CD4-positive, CD25-positive, alpha-beta regulatory T cell (primary cell): Measurements from ENCODE around the gene ZNF77. TPM values are rescaled to one million over a fixed set of nuclear protein-coding genes. Genes with fewer than 3 reads are reported as not detected.
"Not testable (repeated sequence)": the region's sequence is repeated elsewhere in the genome, so short reads cannot be mapped to it uniquely, and the experiment has no call there.

Source experiments
- ATAC-seq, 2 donors: fragments of 150-1000 bp; cut with Tn5 transposase; one replicate each; pipeline ENCODE4 v1.10.0; 2021; ENCODE audit warnings: low read depth in 2 of 2, moderate number of reproducible peaks in 2 of 2, moderate library complexity in 1 of 2
- DNase-seq, 3 donors: peaks; one replicate each; pipeline versions ENCODE4 v3.0.0 to v3.0.0-alpha.2; 2012 to 2022; ENCODE audit warnings: mixed read lengths in 1 of 3
- H3K27ac ChIP-seq: one replicate; pipeline ENCODE4 v1.7.0; 2013; ENCODE audit warnings: mild to moderate bottlenecking, low read length; ENCODE audit not compliant: insufficient read depth, poor library complexity, severe bottlenecking
- H3K27me3 ChIP-seq: one replicate; pipeline ENCODE4 v1.7.0; 2013; ENCODE audit warnings: low read length; ENCODE audit not compliant: control insufficient read depth, insufficient read depth
- H3K36me3 ChIP-seq: one replicate; pipeline ENCODE4 v1.7.0; 2013; ENCODE audit warnings: mild to moderate bottlenecking, low read length, moderate library complexity; ENCODE audit not compliant: control insufficient read depth, insufficient read depth
- H3K4me1 ChIP-seq: 2 replicates; pipeline ENCODE4 v1.7.0; 2013; ENCODE audit warnings: mild to moderate bottlenecking, low read length; ENCODE audit not compliant: insufficient read depth, control insufficient read depth, poor library complexity, severe bottlenecking
- H3K4me3 ChIP-seq: one replicate; pipeline ENCODE4 v1.7.0; 2013; ENCODE audit warnings: low read depth, mild to moderate bottlenecking, low read length, moderate library complexity
- H3K9me3 ChIP-seq, 2 experiments: 1 replicate in 1 of 2; 2 replicates in 1 of 2; pipeline ENCODE4 v1.7.0; 2013; ENCODE audit warnings: low read length in 2 of 2, mild to moderate bottlenecking in 1 of 2, moderate library complexity in 1 of 2; ENCODE audit not compliant: control insufficient read depth in 2 of 2
- H3K27ac Mint-ChIP-seq, 3 donors: one replicate each; pipeline ENCODE4 v1.8.0; 2020 to 2022; ENCODE audit warnings: mild to moderate bottlenecking in 3 of 3, mixed read lengths in 3 of 3, moderate library complexity in 2 of 3
- H3K27me3 Mint-ChIP-seq: one replicate; pipeline ENCODE4 v1.8.0; 2022; ENCODE audit warnings: mild to moderate bottlenecking, mixed read lengths
- H3K36me3 Mint-ChIP-seq: one replicate; pipeline ENCODE4 v1.8.0; 2020; ENCODE audit warnings: mixed read lengths
- H3K4me1 Mint-ChIP-seq, 4 donors: one replicate each; pipeline ENCODE4 v1.8.0; 2020 to 2022; ENCODE audit warnings: mixed read lengths in 4 of 4, mild to moderate bottlenecking in 1 of 4
- H3K4me3 Mint-ChIP-seq, 4 donors: one replicate each; pipeline ENCODE4 v1.8.0; 2020 to 2022; ENCODE audit warnings: mild to moderate bottlenecking in 4 of 4, mixed read lengths in 4 of 4, moderate library complexity in 3 of 4
- H3K9me3 Mint-ChIP-seq, 7 donors: one replicate each; pipeline ENCODE4 v1.8.0; 2020 to 2022; ENCODE audit warnings: mixed read lengths in 7 of 7, mild to moderate bottlenecking in 3 of 7, moderate library complexity in 2 of 7
- polyA plus RNA-seq, 4 donors: library from polyadenylated mRNA; unstranded; fragments of 300-500 nt; fragmentation: Illumina TruSeq; gene quantifications; one replicate each; pipeline ENCODE4 v1.2.3, GENCODE V29; 2021
- total RNA-seq: library from RNA; stranded (reverse); gene quantifications from one replicate; pipeline ENCODE4 v1.2.3, GENCODE V29; 2022

Gene ZNF77
- total and polyA plus RNA-seq, 5 donors from 2014 or later: 0.48 to 3.0 (median 2.4) TPM

- H3K27me3 ChIP-seq: no peaks in the 10 kb centered on the region
- DNase-seq (no peak), ATAC-seq (no peak)
- no peak overlapping the region for H3K4me3 ChIP-seq
- H3K9me3 Mint-ChIP-seq: no peaks in the 10 kb centered on the region
- no peaks in the 10 kb centered on the region for H3K36me3 Mint-ChIP-seq
- peaks cover 0 to under 1% (median 0%) of the 10 kb centered on the region in 4 donors for H3K4me1 Mint-ChIP-seq
- H3K36me3 ChIP-seq: no peaks in the 10 kb centered on the region
- H3K4me3 Mint-ChIP-seq: no peak overlapping the region
- no peaks in the 10 kb centered on the region for H3K9me3 ChIP-seq
- no peaks in the 10 kb centered on the region for H3K27me3 Mint-ChIP-seq
- H3K27ac ChIP-seq: no peak overlapping the region
- no peak overlapping the region for H3K27ac Mint-ChIP-seq
- no peaks in the 10 kb centered on the region for H3K4me1 ChIP-seq
These were observed 24.3 kb upstream of the ZNF77 start for GRCh38 chr19:2969104-2969504.

- H3K27ac ChIP-seq: no peak overlapping the region
- no peak for DNase-seq
- H3K4me3 ChIP-seq: no peak overlapping the region
- H3K9me3 ChIP-seq: no peaks in the 10 kb centered on the region
- ATAC-seq: no peak
- no peaks in the 10 kb centered on the region for H3K27me3 ChIP-seq
- no peaks in the 10 kb centered on the region for H3K36me3 Mint-ChIP-seq
- no peaks in the 10 kb centered on the region for H3K4me1 Mint-ChIP-seq
- H3K9me3 Mint-ChIP-seq: no peaks in the 10 kb centered on the region
- H3K4me1 ChIP-seq: no peaks in the 10 kb centered on the region
- H3K4me3 Mint-ChIP-seq: no peak overlapping the region
- H3K36me3 ChIP-seq: no peaks in the 10 kb centered on the region
- H3K27ac Mint-ChIP-seq: no peak overlapping the region
- H3K27me3 Mint-ChIP-seq: no peaks in the 10 kb centered on the region
These were observed 23.2 kb upstream of the ZNF77 start for GRCh38 chr19:2967972-2968371.

- H3K27ac ChIP-seq: no peak overlapping the region
- no peaks in the 10 kb centered on the region for H3K9me3 ChIP-seq
- DNase-seq (no peak), ATAC-seq (no peak)
- no peaks in the 10 kb centered on the region for H3K36me3 ChIP-seq
- Mint-ChIP-seq H3K4me3 (no peak overlapping the region), H3K27ac (no peak overlapping the region), H3K4me1 (peaks cover 0 to 5% (median 4%) of the 10 kb centered on the region in 4 donors), H3K9me3 (no peaks in the 10 kb centered on the region), H3K36me3 (peaks cover 4% of the 10 kb centered on the region), H3K27me3 (no peaks in the 10 kb centered on the region)
- H3K27me3 ChIP-seq: no peaks in the 10 kb centered on the region
- H3K4me1 ChIP-seq: no peaks in the 10 kb centered on the region
- no peak overlapping the region for H3K4me3 ChIP-seq
These were observed 20.1 kb upstream of the ZNF77 start for GRCh38 chr19:2964874-2965273.

GRCh38 chr19:2963631-2964030 lies 18.9 kb upstream of the ZNF77 start:
- not testable (repeated sequence) for H3K27me3 ChIP-seq, H3K4me1 ChIP-seq, H3K36me3 ChIP-seq, H3K9me3 Mint-ChIP-seq, H3K4me3 Mint-ChIP-seq, H3K27me3 Mint-ChIP-seq, H3K36me3 Mint-ChIP-seq, H3K27ac ChIP-seq, ATAC-seq, H3K9me3 ChIP-seq, DNase-seq, H3K4me3 ChIP-seq, H3K4me1 Mint-ChIP-seq
- H3K27ac Mint-ChIP-seq: peak overlapping the region in 1 of 3 donors; percentile 11

- H3K4me1 ChIP-seq: no peaks in the 10 kb centered on the region
- no peak overlapping the region for H3K4me3 ChIP-seq
- no peak overlapping the region for H3K27ac ChIP-seq
- Mint-ChIP-seq H3K27ac (no peak overlapping the region), H3K27me3 (no peaks in the 10 kb centered on the region), H3K4me1 (peaks cover 0 to 5% (median 4%) of the 10 kb centered on the region in 4 donors), H3K4me3 (no peak overlapping the region), H3K36me3 (peaks cover 4% of the 10 kb centered on the region), H3K9me3 (no peaks in the 10 kb centered on the region)
- no peaks in the 10 kb centered on the region for H3K36me3 ChIP-seq
- no peaks in the 10 kb centered on the region for H3K9me3 ChIP-seq
- ATAC-seq: no peak
- no peaks in the 10 kb centered on the region for H3K27me3 ChIP-seq
- no peak for DNase-seq
These were observed 18.4 kb upstream of the ZNF77 start for GRCh38 chr19:2963122-2963521.

- Mint-ChIP-seq H3K9me3 (no peaks in the 10 kb centered on the region), H3K27me3 (no peaks in the 10 kb centered on the region), H3K4me3 (peak overlapping the region in 2 of 4 donors; percentile 1 to 20), H3K36me3 (peaks cover 4% of the 10 kb centered on the region), H3K4me1 (peaks cover 0 to 5% (median 4%) of the 10 kb centered on the region in 4 donors), H3K27ac (peak overlapping the region; percentile 80 to 90 (median 87))
- ATAC-seq: peak; percentile 58 to 60
- Histone ChIP-seq H3K27me3 (no peaks in the 10 kb centered on the region), H3K27ac (no peak overlapping the region), H3K36me3 (no peaks in the 10 kb centered on the region), H3K4me1 (no peaks in the 10 kb centered on the region), H3K9me3 (no peaks in the 10 kb centered on the region), H3K4me3 (no peak overlapping the region)
- peak; percentile 30 to 85 (median 75) for DNase-seq
These were observed 17.4 kb upstream of the ZNF77 start for GRCh38 chr19:2962018-2962670.

GRCh38 chr19:2960120-2960519 lies 15.3 kb upstream of the ZNF77 start:
- Histone ChIP-seq H3K27ac (no peak overlapping the region), H3K36me3 (no peaks in the 10 kb centered on the region), H3K9me3 (no peaks in the 10 kb centered on the region), H3K4me3 (no peak overlapping the region), H3K27me3 (no peaks in the 10 kb centered on the region), H3K4me1 (no peaks in the 10 kb centered on the region)
- H3K36me3 Mint-ChIP-seq: peaks cover 4% of the 10 kb centered on the region
- H3K4me1 Mint-ChIP-seq: peaks cover 0 to 5% (median 4%) of the 10 kb centered on the region in 4 donors
- H3K9me3 Mint-ChIP-seq: no peaks in the 10 kb centered on the region
- no peak overlapping the region for H3K27ac Mint-ChIP-seq
- H3K4me3 Mint-ChIP-seq: no peak overlapping the region
- H3K27me3 Mint-ChIP-seq: peaks cover 5% of the 10 kb centered on the region
- DNase-seq (no peak), ATAC-seq (no peak)

- H3K4me1 Mint-ChIP-seq: peaks cover 0 to 4% (median 3%) of the 10 kb centered on the region in 4 donors
- H3K4me3 Mint-ChIP-seq: no peak overlapping the region
- H3K27ac ChIP-seq: no peak overlapping the region
- H3K27ac Mint-ChIP-seq: no peak overlapping the region
- H3K27me3 Mint-ChIP-seq: peaks cover 5% of the 10 kb centered on the region
- H3K9me3 ChIP-seq: no peaks in the 10 kb centered on the region
- H3K36me3 Mint-ChIP-seq: peaks cover 3% of the 10 kb centered on the region
- DNase-seq (no peak), ATAC-seq (no peak)
- H3K4me3 ChIP-seq: no peak overlapping the region
- no peaks in the 10 kb centered on the region for H3K27me3 ChIP-seq
- no peaks in the 10 kb centered on the region for H3K9me3 Mint-ChIP-seq
- no peaks in the 10 kb centered on the region for H3K4me1 ChIP-seq
- H3K36me3 ChIP-seq: no peaks in the 10 kb centered on the region
These were observed 12.4 kb upstream of the ZNF77 start for GRCh38 chr19:2957160-2957559.
